HG03196 (cell line): ENCODE measurements around the gene SDS.
"Not testable (repeated sequence)": the region's sequence is repeated elsewhere in the genome, so short reads cannot be mapped to it uniquely, and the experiment has no call there.

Source experiments
- ATAC-seq: cut with Tn5 transposase; IDR thresholded peaks from one replicate; pipeline ENCODE4 v1.9.1; 2021; ENCODE audit not compliant: unreplicated experiment

Gene SDS

GRCh38 chr12:113354192-113354591 lies 49.5 kb downstream of the SDS start:
- not testable (repeated sequence) for ATAC-seq

GRCh38 chr12:113351089-113351488 lies 52.6 kb downstream of the SDS start:
- no peak for ATAC-seq

- no peak for ATAC-seq
These were observed 54.7 kb downstream of the SDS start for GRCh38 chr12:113348849-113349536.

GRCh38 chr12:113347892-113348291 lies 55.8 kb downstream of the SDS start:
- no peak for ATAC-seq

GRCh38 chr12:113347107-113347506 lies 56.6 kb downstream of the SDS start:
- ATAC-seq: no peak

GRCh38 chr12:113346353-113346752 lies 57.3 kb downstream of the SDS start:
- no peak for ATAC-seq

DNA sequence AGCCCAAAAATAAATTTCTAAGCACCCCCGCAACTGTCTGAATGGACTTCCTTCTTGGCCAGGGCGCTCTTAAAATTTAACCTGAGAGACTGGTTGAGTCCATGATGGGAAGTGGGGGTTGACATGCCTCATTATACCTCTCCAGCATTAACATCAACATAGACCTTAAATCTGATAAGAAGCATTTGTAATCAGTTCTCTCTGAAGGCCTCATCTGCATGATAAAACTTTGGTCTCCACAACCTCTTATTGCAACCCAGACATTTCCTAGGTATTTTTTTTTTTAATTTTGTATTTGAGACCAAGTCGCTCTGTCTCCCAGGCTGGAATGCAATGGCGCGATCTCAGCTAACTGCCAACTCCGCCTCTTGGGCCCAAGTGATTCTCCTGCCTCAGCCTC lies 58.4 kb downstream of the SDS start:
- no peak for ATAC-seq
